HepG2 (cell line): ENCODE results near the gene DNM1. TPM values are rescaled to one million over a fixed set of nuclear protein-coding genes. Genes with fewer than 3 reads are reported as not detected.

Experiments
- ATAC-seq: fragments of 200-7000 bp; cut with Tn5 transposase; 3 replicates; pipeline ENCODE4 v1.9.1; 2020; ENCODE audit warnings: mild to moderate bottlenecking, moderate library complexity
- BruUV-seq: library from RNA; stranded (reverse); fragments of 400-500 nt; replicated peaks from 2 replicates; lab custom pipeline; 2021; lab: Mats Ljungman, UMichigan
- CTCF ChIA-PET: fragments of 300-600 bp; formaldehyde crosslinking; extraction: SDS; loops from one replicate; lab custom pipeline; 2021; ENCODE audit warnings: low total read pairs, inconsistent platforms, low intra/inter-chr PET ratio; lab: Yijun Ruan, JAX
- POLR2A ChIA-PET: fragments of 350-600 bp; sonication (Branson Sonifier 250); formaldehyde crosslinking; loops from one replicate; lab custom pipeline; 2020; ENCODE audit warnings: antibody characterized with exemption, inconsistent platforms; lab: Yijun Ruan, JAX
- DNase-seq: peaks from one replicate; pipeline ENCODE4 v3.0.0-alpha.2; 2015; ENCODE audit warnings: low spot score
- FAIRE-seq: peaks from 3 replicates; lab custom pipeline; 2011; peaks lifted over from hg19 to GRCh38; lab: Jason Lieb, UNC
- H2AFZ ChIP-seq: one replicate; pipeline ENCODE4 v1.6.1; 2011; ENCODE audit warnings: low read length, inconsistent platforms
- H3K27ac ChIP-seq: fragments of 300-600 bp; 3 replicates; pipeline ENCODE4 v1.8.0; 2011; ENCODE audit warnings: mixed run types, mild to moderate bottlenecking, mixed read lengths, low read length, inconsistent platforms; ENCODE audit not compliant: insufficient read depth; ENCODE audit errors: extremely low read length
- H3K27me3 ChIP-seq, 2 experiments: fragments of 200-600 bp in 1 of 2; 2 replicates in 1 of 2; 3 replicates in 1 of 2; pipeline versions ENCODE4 v1.6.0 to v1.8.0; 2011; ENCODE audit warnings: low read length in 2 of 2, mild to moderate bottlenecking in 2 of 2, moderate library complexity in 2 of 2, inconsistent platforms in 1 of 2; ENCODE audit not compliant: insufficient read depth in 2 of 2, control insufficient read depth in 1 of 2
- H3K36me3 ChIP-seq, 2 experiments: fragments of 200-600 bp in 1 of 2; replicated peaks in 1 of 2; 2 replicates in 1 of 2; 3 replicates in 1 of 2; pipeline versions ENCODE4 v1.5.1 to v1.8.0; 2011; ENCODE audit warnings: low read length in 2 of 2, inconsistent platforms in 1 of 2; ENCODE audit not compliant: insufficient read depth in 2 of 2, control insufficient read depth in 1 of 2
- H3K4me1 ChIP-seq: 2 replicates; pipeline ENCODE4 v1.5.1; 2012; ENCODE audit warnings: low read length, inconsistent platforms; ENCODE audit not compliant: insufficient read depth
- H3K4me2 ChIP-seq: 2 replicates; pipeline ENCODE4 v1.6.0; 2011; ENCODE audit warnings: low read depth, low read length, inconsistent platforms
- H3K4me3 ChIP-seq, 3 experiments: fragments of 200-600 bp in 1 of 3; sonication (generic), shearing (Covaris generic) in 1 of 3; replicated peaks in 1 of 3; 2 replicates each; pipeline ENCODE4 v1.5.1; 2011 to 2016; ENCODE audit warnings: low read length in 3 of 3, inconsistent platforms in 2 of 3, low read depth in 2 of 3, mild to moderate bottlenecking in 2 of 3, control low read depth in 1 of 3, mixed read lengths in 1 of 3; ENCODE audit not compliant: insufficient read depth in 1 of 3
- H3K79me2 ChIP-seq: one replicate; pipeline ENCODE4 v1.6.1; 2011; ENCODE audit warnings: low read length, inconsistent platforms; ENCODE audit not compliant: insufficient read depth
- H3K9ac ChIP-seq: 2 replicates; pipeline ENCODE4 v1.6.0; 2011; ENCODE audit warnings: mild to moderate bottlenecking, low read depth, low read length, inconsistent platforms; ENCODE audit not compliant: insufficient read depth
- H3K9me3 ChIP-seq: 2 replicates; pipeline ENCODE4 v1.5.1; 2012; ENCODE audit warnings: mild to moderate bottlenecking, low read length
- H4K20me1 ChIP-seq: 2 replicates; pipeline ENCODE4 v1.6.0; 2011; ENCODE audit warnings: inconsistent platforms, mild to moderate bottlenecking, low read length, moderate library complexity; ENCODE audit not compliant: insufficient read depth
- AGO2 ChIP-seq: fragments of 200-400 bp; formaldehyde crosslinking; optimal IDR thresholded peaks from 2 replicates; pipeline ENCODE3; 2017; ENCODE audit warnings: mild to moderate bottlenecking, low read depth, low read length, moderate library complexity
- KLF12 ChIP-seq: sonication (generic); formaldehyde crosslinking; IDR thresholded peaks from 2 replicates; pipeline ENCODE4 v1.4.0; 2020; ENCODE audit warnings: missing genetic modification reagents, borderline replicate concordance
- MED13 ChIP-seq: sonication (generic); formaldehyde crosslinking; IDR thresholded peaks from 2 replicates; pipeline ENCODE4 v1.5.0; 2020; ENCODE audit warnings: missing genetic modification reagents
- MXD4 ChIP-seq: IDR thresholded peaks from 2 replicates; pipeline ENCODE4 v1.6.1; 2016; ENCODE audit warnings: mild to moderate bottlenecking, missing biosample characterization, missing genetic modification reagents
- NCOA5 ChIP-seq: sonication (generic); formaldehyde crosslinking; IDR thresholded peaks from 2 replicates; pipeline ENCODE4 v1.4.0; 2020; ENCODE audit warnings: missing genetic modification reagents
- NR2F2 ChIP-seq: IDR thresholded peaks from 2 replicates; pipeline ENCODE4 v1.6.1; 2012; ENCODE audit warnings: low read depth, inconsistent platforms, borderline replicate concordance
- RBAK ChIP-seq: sonication (generic); formaldehyde crosslinking; IDR thresholded peaks from 2 replicates; pipeline ENCODE4 v1.5.1; 2020; ENCODE audit warnings: mild to moderate bottlenecking, missing genetic modification reagents
- SNAI1 ChIP-seq: sonication (generic); formaldehyde crosslinking; IDR thresholded peaks from 2 replicates; pipeline ENCODE4 v1.5.0; 2020; ENCODE audit warnings: mild to moderate bottlenecking, missing genetic modification reagents, borderline replicate concordance
- SNAPC4 ChIP-seq: sonication (generic); formaldehyde crosslinking; IDR thresholded peaks from 2 replicates; pipeline ENCODE4 v1.4.0; 2020; ENCODE audit warnings: mild to moderate bottlenecking, missing genetic modification reagents
- SOX13 ChIP-seq, 3 experiments: fragments of 450-650 bp in 1 of 3; sonication (generic) in 1 of 3; formaldehyde crosslinking in 1 of 3; IDR thresholded peaks in 2 of 3; conservative IDR thresholded peaks in 1 of 3; 2 replicates each; pipeline versions ENCODE4 v1.5.0 to v1.6.1; 2016 to 2020; ENCODE audit warnings: antibody characterized with exemption in 1 of 3, mild to moderate bottlenecking in 1 of 3, missing compliant biosample characterization in 1 of 3, missing genetic modification reagents in 1 of 3, moderate library complexity in 1 of 3
- TSC22D2 ChIP-seq: sonication (generic); formaldehyde crosslinking; IDR thresholded peaks from 2 replicates; pipeline ENCODE4 v1.5.1; 2020; ENCODE audit warnings: missing genetic modification reagents, mild to moderate bottlenecking, borderline replicate concordance
- XBP1 ChIP-seq: sonication (generic); formaldehyde crosslinking; IDR thresholded peaks from 2 replicates; pipeline ENCODE4 v1.5.0; 2020; ENCODE audit warnings: missing genetic modification reagents
- ZBTB42 ChIP-seq: sonication (generic); formaldehyde crosslinking; IDR thresholded peaks from 2 replicates; pipeline ENCODE4 v1.5.0; 2020; ENCODE audit warnings: mild to moderate bottlenecking, missing genetic modification reagents
- ZBTB7B ChIP-seq: sonication (generic); formaldehyde crosslinking; IDR thresholded peaks from 2 replicates; pipeline ENCODE4 v1.4.0; 2020; ENCODE audit warnings: missing genetic modification reagents
- ZMAT3 ChIP-seq: sonication (generic); formaldehyde crosslinking; conservative IDR thresholded peaks from 2 replicates; pipeline ENCODE4 v1.7.0; 2021; ENCODE audit warnings: missing genetic modification reagents
- ZNF256 ChIP-seq: sonication (generic); formaldehyde crosslinking; conservative IDR thresholded peaks from 2 replicates; pipeline ENCODE4 v1.4.0; 2020; ENCODE audit warnings: missing genetic modification reagents
- ZNF652 ChIP-seq: IDR thresholded peaks from 2 replicates; pipeline ENCODE4 v1.6.1; 2016; ENCODE audit warnings: low read depth, borderline replicate concordance
- WGBS: methylation state at CpG from one replicate; pipeline ENCODE4 v1.1.6; 2017; ENCODE audit warnings: low lambda C conversion rate; 5-methylcytosine and 5-hydroxymethylcytosine counted together
- in situ Hi-C: cut with HindIII; loops from 2 replicates; pipeline ENCODE4 v1.10.0; 2017; ENCODE audit warnings: low pct_unique_long_range_greater_than_20kb; ENCODE audit not compliant: extremely low pct_ligation_motif_present
- intact Hi-C: fragments of 100-400 bp; cut with micrococcal nuclease; formaldehyde crosslinking; loops from one replicate; pipeline ENCODE4 v1.10.0; 2022; ENCODE audit not compliant: unreplicated experiment
- polyA plus RNA-seq, 8 experiments: library from polyadenylated mRNA; depleted of rRNA in 3 of 8; stranded (reverse) in 7 of 8; unstranded in 1 of 8; fragments of >200 nt; fragmentation: Illumina TruSeq in 4 of 8; extraction: Trizol in 4 of 8; gene quantifications; 2 replicates each; pipeline versions ENCODE4 v1.2.1 to v1.2.3, GENCODE V29; 2011 to 2016; ENCODE audit warnings: low read depth in 4 of 8, missing spikeins in 1 of 8, mixed read lengths in 1 of 8; ENCODE audit not compliant: insufficient read depth in 1 of 8
- total RNA-seq, 5 experiments: library from RNA; depleted of rRNA; stranded (reverse); fragments of >200 nt; fragmentation: Illumina TruSeq; extraction: Trizol; gene quantifications; 2 replicates each; pipeline ENCODE4 v1.2.3, GENCODE V29; 2016; ENCODE audit warnings: low read depth in 1 of 5

DNM1 gene
- total and polyA plus RNA-seq, 2 of the 13 experiments (the other 11 are each of a cell fraction or from before 2014, with no cell fraction given): 0.13 to 0.58 TPM

- H3K4me1 ChIP-seq: peaks cover 12% of the 10 kb centered on the region
- H3K36me3 ChIP-seq: no peaks in the 10 kb centered on the region; a peak in 1 of 5 replicates
- H3K4me2 ChIP-seq: no peak overlapping the region
- DNase-seq (no peak), FAIRE-seq (no peak), ATAC-seq (no peak)
- CTCF ChIA-PET: no interaction called here
- in situ Hi-C loops (no loop called here), intact Hi-C loops (no loop called here)
- no TSS peak for BruUV-seq
- no peak overlapping the region for H3K9ac ChIP-seq
- no peaks in the 10 kb centered on the region for H3K9me3 ChIP-seq
- no peaks in the 10 kb centered on the region for H4K20me1 ChIP-seq
- H3K4me3 ChIP-seq: no peak overlapping the region
- peaks cover 9% of the 10 kb centered on the region for H3K79me2 ChIP-seq
- H3K27ac ChIP-seq: no peak overlapping the region
- H3K27me3 ChIP-seq: no peaks in the 10 kb centered on the region; a peak in 1 of 5 replicates
- POLR2A ChIA-PET: no interaction called here
- WGBS: 94% methylated on average over 5 of the region's 5 CpGs
- no peak overlapping the region for H2AFZ ChIP-seq
- no peak for TF ChIP-seq ZNF652 (CRISPR knock-in tag)
- no peak for TF ChIP-seq TSC22D2 (CRISPR knock-in tag)
- TF ChIP-seq XBP1: no peak
- TF ChIP-seq MED13 (CRISPR knock-in tag): no peak
- TF ChIP-seq KLF12 (CRISPR knock-in tag): no peak
- TF ChIP-seq ZBTB42 (CRISPR knock-in tag): no peak
- TF ChIP-seq MXD4 (CRISPR knock-in tag): no peak
- no peak for TF ChIP-seq AGO2
- TF ChIP-seq NR2F2: no peak
- TF ChIP-seq NCOA5 (CRISPR knock-in tag): no peak
- TF ChIP-seq SNAPC4: no peak
- TF ChIP-seq ZBTB7B (CRISPR knock-in tag): no peak
- no peak for TF ChIP-seq SNAI1 (CRISPR knock-in tag)
- TF ChIP-seq SOX13 (IDR thresholded peaks at IDR 0.05): no peak
- TF ChIP-seq SOX13 (CRISPR knock-in tag; conservative IDR thresholded peaks at IDR 0.05 in 1 of 2, IDR thresholded peaks at IDR 0.05 in 1 of 2): no peak
- TF ChIP-seq ZMAT3 (CRISPR knock-in tag): no peak
- no peak for TF ChIP-seq ZNF256 (CRISPR knock-in tag)
- no peak for TF ChIP-seq RBAK (CRISPR knock-in tag)
These were observed 77.0 kb downstream of the DNM1 start for GRCh38 chr9:128280084-128280622.
